RKO (cell line): Measurements from ENCODE around the gene AGR2.
"Not testable (repeated sequence)": the region's sequence is repeated elsewhere in the genome, so short reads cannot be mapped to it uniquely, and the experiment has no call there.

Experiments
- DNase-seq: peaks from one replicate; pipeline ENCODE4 v3.0.0-alpha.2; 2016; ENCODE audit warnings: low spot score

The AGR2 gene

DNA sequence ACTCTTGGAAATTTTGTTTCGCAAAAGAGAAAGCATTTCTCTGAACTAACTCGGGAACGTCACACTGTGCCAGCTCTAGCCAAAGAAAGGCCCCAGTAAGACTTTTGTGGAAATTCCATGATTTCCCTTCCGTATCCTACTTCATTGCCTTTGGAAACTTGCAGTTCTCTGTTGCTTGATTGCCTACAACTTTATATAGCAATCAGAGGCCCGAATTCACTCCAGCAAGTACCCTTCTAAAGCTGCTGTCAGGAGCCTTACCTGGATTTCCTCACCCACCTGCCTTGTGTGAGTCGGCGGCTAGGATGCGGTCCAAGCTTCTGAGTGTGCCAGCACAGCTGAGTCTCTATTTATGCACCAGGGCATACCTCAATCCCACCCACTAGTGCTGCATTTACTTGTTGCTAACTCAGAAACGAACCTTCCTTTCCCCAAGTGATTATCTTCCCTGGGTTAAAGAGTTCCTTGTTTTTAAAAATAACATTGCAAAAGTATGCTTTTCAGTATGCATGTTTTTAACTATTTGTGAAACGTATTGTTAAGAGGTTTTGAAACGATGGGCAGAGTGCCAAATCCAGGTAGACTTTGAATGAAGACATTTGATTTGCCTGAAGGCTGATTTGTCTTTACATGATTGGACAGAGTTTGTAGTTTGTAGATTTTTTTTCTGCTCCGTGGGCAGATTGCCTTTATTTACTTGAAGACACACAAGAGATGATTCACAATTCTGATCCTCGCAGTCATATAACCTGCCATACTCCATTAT lies at the start of gene AGR2:
AGR2 (minus strand) TSS at position 326 of the 766 bp plus-strand sequence. CDS start 3,203 bp downstream, outside the sequence.
- DNase-seq = no peak

DNA sequence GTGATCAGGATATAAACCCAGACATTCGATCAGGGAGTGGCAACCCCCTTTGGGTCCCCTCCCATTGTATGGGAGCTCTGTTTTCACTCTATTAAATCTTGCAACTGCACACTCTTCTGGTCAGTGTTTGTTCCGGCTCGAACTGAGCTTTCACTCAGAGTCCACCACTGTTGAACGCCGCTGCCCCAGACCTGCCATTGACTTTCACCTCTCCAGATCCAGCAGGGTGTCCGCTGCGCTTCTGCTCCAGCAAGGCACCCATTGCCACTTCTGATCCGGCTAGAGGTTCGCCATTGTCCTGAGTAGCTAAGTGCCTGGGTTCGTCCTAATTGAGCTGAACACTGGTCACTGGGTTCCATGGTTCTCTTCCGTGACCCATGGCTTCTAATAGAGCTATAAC lies 48.4 kb upstream of the AGR2 start:
- not testable (repeated sequence) for DNase-seq

DNA sequence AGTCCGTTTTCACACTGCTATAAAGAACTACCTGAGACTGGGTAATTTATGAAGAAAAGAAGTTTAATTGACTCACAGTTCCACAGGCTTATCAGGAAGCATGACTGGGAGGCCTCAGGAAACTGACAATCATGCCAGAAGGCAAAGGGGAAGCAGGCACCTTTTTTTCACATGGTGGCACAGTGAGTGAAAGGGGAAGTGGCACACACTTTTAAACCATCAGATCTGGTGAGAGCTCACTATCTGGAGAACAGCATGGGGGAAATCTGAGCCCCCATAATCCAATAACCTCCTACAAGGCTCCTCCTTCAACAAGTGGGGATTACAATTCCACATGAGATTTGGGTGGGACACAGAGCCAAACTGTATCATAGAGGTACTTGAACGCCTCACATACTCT lies 47.0 kb upstream of the AGR2 start:
- no peak for DNase-seq

DNA sequence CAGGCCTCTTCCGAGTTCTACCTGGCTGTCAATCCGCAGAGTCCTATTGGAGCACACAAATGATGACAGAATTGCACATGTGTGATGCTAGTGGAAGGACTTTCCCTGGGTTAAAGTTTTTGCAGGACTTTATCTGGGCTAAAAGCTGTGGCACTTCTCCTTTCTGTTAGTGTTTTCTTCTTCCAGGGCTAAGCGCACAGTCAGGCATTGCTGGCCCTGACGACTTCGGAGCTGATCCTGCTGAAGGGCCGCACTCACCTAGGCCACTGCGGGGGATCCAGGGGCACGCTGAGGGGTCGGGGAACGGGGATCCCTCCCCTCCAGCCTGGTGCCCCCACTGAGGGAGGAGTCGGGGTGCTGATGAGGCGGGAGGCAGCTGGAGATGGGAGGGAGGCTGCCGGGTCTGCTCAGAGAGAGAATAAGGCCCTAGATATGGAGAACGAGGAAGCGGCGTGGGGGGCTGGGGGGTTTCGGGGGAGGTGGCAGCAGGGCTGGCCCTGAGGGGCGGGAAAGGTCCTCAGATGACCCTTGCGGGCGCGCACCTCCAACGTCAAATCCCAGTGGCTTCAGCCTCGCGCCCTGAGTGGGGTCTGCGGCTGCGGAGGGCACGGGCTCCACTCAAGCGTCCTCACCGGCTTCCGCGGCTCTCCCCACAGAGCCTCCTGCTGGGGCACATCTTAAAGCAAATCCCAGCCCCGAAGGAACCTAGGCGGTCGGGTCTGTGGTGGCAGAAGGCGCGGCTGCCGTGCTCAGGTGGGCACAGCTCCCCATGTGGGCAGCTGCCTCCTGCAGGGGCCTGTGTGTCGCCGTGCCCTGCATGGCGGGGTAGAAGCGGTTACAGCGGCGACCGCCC lies 46.0 kb upstream of the AGR2 start:
- DNase-seq = no peak

DNA sequence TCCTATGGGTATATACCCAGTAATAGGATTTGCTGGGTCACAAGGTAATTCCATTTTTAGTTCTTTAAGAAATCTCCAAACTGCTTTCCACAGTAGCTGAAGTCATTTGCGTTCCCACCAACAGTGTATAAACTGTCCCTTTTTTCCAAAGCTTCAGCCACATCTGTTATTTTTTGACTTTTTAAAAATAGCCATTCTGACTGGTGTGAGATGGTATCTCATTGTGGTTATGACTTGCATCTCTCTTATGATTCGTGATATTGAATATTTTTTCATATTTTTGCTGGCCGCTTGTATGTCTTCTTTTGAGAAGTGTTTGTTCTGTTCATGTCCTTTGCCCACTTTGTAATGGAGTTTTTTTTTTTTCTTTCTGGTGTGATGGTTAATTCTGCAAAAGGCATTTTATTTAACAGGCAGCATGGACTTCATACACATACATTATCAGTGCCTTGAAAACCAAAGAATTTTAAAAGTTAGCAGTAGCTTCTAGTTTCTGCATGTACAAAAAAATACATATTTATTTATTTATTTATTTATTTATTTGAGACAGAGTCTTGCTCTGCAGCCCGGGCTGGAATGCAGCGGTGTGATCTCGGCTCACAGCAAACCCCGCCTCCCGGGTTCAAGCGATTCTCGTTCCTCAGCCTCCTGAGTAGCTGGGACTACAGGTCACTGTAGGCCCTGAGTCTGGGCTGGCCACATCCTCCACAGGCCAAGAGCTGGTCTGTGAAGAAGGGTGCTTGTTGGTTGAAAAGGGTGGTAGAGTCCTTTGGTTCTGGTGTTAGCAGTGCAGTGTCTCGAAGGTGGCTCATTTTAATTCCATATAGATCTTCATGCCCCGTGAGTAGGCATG lies 44.7 kb upstream of the AGR2 start:
- no peak for DNase-seq

DNA sequence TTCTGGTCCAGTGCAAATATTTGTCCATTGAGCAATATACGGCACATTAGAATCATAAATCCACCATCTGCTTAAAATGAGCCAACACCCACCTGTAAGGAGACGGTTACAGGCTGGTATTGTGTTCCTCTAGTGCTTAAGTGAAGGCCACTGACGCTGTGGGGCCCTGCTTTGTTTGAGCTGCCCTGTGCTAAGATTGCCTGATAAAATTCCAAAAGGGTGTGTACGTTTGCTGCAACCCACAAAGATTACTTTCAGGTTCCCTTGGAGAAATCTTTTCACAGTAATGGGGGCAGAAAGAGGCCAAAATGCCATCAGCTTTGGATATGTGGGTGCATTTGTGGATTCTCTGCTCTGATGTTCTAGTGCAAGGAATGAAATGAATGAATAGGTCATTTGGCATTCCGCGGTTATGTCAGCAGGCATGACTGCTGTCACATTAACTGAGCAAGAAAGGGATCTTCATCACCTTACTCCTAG lies 42.6 kb upstream of the AGR2 start:
- no peak for DNase-seq

DNA sequence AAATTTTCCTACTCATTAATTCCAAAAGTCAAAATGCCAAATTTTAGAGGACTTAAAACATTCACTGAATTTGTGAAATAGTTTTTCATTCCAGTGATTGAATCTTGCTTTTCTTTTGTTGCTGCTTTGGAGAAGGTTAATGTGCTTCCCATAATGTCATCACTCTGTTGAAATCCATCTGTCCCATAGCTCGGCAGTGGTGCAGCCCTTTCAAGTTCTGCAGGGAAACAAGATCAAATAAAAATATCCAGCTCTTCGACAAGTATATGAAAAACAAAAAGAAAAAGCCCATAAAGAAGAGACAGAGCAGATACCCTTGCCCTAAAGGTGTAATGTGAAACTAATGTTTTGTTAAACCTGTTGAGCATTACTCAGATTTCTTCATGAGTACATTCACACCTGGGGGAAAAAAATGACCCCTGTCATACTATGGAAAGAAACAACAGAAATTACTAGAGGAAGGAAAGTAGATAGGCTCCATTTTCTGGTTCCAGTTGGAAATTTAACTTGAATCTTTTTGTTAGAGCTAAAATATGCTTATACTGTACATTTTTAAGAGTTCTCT lies 41.9 kb upstream of the AGR2 start:
- no peak for DNase-seq

DNA sequence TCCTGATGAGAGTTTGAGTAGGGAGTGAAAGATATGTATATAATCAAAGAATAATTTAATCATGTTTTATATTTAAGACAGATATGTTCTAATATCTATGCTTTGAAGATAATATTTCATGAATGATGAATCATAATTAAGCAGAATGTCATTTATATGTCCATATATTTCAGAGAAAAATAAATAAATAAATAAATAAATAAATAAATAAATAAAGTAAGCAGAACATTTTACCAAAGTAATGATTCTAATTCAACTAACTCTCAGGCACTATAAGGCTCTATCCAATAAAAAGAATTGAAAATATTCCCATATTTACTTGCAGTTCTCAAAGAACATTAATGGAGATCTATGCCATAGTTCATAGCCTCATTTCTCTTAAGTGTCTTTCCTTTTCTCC lies 40.9 kb upstream of the AGR2 start:
- DNase-seq = no peak

DNA sequence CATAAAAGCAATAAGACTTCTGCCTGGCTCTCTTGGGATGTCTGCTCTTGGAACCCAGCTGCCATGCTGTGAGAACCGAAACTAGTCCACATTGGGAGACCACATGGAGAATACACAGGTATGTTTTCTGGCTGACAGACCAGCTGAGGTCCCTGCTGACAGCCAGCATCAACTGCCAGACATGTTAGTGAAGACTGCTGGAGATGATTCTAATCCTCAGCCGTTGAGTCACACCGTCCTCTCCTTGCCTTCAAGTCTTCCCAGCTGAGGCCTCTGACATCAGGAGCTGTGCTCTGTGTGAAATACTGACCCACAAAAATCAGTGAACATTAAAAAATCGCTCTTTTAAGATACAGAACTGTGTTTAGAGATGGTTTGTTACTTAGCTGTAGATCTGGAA lies 36.9 kb upstream of the AGR2 start:
- DNase-seq = no peak

DNA sequence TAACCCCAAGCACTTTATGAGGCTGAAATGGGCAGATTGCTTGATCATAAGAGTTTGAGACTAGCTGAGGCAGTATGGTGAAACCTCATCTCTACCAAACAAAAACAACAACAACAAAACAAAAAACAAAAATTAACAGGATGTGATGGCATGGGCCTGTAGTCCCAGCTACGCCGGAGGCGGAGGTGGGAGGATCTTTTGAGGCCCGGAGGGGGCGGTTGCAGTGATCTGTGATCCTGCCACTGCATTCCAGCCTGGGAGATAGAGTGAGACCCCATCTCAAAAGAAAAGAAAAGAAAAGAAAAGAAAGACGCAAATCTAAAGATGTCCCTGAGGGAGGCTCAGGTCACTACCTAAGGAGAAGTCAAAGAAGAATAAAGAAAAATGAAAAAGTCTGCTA lies 35.3 kb upstream of the AGR2 start:
- DNase-seq = no peak

DNA sequence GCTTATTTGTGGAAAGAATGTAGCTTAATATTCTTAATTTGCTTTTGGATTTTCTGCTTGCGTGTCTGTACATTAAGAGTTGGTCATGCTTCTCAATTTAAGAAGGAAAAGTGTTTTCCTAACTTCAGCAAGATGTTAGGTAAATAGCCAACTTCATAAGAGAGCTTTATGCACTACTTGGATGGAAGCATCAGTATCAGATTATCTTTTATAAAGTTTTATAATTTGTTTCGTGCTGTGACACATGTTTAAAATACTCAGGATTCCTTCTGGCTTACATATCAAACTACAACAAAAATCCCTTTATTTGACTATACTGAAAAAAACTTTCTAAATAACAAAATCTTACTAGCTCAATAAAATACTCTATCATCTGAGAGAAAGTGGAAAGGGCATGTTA lies 34.8 kb upstream of the AGR2 start:
- DNase-seq = no peak

DNA sequence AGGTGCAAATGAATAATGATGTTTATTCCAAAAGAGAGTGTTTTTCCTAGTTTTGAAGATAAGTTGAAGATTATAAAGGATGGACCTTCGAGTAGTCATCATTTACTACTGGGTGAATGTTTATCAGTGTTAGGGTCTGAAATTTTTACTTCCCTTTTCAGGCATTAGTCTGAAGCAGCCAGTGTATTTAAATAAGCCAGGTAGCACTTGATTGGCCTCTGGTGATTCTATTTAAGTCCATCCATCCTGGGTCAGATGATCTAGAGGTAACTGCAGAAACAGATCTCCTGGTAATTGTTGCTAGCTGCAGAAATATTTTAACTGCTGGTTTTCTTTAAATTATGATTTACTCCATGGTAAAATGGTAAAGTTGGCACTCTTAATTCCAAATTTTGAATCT lies 34.1 kb upstream of the AGR2 start:
- DNase-seq = no peak

DNA sequence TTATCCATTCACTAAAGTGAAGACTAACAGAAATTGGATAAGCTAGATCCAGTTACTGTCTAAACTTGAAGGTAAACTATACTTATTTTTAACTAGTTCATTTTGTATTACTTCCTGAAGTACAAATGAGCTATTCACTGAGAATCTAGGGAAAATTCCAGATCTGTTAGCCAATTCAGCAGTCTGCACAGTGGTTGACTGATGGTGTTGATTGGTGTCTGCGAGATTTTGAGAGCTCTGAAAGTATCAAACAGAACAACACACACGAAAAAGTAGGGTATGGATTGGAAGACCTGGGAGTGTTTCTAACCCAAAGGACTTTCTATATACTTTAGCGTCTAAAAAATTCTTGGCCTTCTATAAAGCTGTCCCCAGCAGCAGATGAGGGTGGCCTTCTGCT lies 33.6 kb upstream of the AGR2 start:
- DNase-seq = no peak

DNA sequence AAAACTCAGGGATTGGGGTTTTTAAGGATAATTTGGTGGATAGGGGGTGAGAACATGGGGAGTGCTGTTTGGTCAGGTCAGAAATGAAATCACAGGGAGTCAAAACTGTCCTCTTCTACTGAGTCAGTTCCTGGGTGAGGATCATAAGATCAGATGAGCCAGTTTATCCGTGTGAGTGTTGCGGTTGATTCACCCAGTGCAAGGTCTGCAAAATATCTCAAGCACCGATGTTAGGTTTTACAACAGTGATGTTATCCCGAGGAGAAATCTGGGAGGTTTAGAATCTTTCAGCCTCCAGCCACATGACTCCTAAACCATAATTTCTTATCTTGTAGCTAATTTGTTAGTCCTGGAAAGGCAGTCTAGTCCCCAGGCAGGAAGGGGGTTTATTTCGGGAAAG lies 31.7 kb upstream of the AGR2 start:
- peak; percentile 14 for DNase-seq

DNA sequence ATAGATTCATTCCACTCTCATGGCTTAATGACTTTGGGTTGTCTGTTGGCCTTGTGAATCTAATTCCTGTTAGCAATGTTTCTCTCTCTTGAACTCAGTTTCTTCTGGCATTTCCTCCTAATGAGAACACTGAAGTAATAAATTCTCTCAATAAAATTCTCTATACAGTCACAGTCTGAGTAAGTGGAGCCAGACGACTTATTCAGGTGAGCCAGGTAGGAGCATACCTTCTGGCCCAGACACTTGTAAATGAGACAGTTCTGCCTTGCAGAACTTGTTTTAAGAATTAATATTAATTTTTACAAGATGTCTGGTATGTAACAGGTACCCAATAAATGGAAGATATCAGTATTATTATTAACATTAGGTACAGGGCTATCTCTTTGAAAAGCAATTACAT lies 28.6 kb upstream of the AGR2 start:
- no peak for DNase-seq

DNA sequence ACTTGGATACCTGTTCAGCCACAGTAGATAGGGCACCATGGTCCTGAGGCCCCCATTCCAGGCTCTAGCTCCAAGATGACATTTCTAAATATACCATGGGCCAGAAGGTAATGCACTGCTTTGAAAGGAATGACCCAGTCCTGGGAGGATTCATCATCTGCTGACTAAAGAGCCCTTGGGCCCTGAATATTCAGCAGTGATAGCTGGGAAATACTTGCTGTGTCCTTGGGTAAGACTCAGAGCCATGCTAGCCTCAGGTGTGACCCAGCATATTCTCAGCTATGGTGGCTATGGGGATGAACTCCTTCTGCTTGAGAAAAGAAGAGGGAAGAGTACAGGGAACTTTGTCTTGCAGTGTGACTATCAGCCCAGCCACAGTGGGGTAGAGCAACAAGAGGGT lies 21.3 kb upstream of the AGR2 start:
- no peak for DNase-seq

DNA sequence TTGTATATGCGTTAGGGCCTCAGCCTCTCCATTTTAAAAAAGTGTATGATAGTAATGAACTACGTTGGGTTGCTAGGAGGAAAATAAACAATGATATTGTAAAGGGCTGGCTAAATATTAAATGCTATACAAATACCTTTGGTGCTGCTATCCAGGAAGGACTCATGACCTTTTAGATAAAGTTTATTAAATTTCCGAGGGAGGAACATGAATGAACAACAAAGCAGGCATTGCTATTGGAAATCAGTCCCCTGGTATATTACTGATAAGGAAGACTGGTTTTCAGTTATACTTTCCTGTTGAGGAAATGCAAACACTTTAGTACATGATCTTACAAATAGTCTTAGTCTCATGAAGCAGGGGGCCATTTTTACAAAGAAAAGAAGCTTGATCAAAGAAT lies 17.2 kb upstream of the AGR2 start:
- no peak for DNase-seq

DNA sequence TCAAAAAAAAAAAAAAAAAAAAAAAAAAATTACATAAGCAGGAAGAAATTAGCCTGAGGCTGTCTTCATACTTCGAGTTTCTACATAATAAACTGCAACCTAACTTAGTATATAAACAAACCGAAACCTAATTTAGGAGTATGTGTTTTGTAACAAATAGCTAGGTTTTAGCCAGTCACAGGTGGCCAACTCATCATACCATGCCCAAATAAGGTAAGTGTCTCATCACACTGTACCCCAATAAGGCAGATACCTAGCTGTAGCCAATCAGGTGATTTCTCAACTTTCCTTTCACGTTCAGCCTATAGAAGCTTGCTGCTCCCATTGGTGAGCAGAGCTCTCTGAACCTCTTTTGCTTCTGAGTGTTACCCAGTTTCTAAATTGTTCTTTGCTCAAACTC lies 13.9 kb upstream of the AGR2 start:
- no peak for DNase-seq

DNA sequence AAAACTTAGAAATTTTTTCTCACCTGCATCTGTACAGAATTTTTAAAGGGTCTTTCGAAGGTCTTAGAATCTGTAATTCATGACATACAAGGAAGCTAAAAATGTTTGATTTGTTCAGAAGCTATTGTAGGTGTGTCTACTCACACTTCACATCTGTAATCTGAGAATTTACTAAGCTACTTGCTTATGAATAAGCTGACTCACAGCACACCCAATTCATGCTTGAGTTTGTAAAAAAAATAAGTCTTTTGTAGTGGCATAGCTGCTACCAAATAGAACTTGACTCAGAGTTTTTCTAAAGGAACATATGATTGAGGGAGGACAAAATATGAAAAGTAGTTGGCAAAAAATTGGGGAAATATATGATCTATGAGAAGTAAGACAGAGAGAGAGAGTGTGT lies 12.7 kb upstream of the AGR2 start:
- peak; percentile 23 for DNase-seq

DNA sequence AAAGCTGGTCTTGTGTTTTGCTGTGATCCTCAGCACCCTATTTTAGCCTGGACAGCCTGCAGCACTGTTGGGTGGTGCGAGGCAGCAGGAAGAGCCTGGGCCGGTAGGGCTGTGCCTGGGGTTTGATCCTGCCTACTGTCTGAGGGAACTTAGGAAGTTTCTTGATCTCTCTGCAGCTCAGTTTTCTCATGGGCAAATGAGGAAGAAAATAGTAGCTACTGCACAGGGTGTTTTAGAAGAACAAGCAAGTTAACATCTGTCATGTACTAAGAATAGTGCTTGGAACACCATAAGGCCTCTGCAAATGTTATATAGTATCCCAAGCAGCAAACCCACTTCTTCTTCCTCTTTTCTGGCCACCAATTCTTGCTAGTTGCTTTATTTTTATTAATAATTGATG lies 12.0 kb upstream of the AGR2 start:
- DNase-seq = no peak

DNA sequence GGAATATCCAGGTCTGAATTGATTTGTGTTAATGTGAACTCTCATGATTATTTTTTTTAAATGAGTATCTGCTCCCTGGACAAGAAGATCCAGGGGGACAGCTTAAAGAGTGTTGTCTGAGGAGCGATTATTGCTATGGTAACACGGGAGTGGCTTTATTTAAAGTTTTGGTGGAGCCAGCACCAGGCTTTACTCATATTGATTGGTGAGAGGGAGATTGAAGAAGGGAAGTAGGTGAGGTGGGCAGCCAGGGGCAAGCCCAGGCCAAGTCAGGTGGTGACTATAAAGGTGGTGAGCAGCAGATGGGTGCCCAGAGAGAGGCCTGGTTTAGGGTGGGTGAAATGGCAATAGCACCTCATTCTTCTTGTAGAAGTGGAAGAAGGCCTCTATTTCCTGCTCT lies 10.2 kb upstream of the AGR2 start:
- no peak for DNase-seq

DNA sequence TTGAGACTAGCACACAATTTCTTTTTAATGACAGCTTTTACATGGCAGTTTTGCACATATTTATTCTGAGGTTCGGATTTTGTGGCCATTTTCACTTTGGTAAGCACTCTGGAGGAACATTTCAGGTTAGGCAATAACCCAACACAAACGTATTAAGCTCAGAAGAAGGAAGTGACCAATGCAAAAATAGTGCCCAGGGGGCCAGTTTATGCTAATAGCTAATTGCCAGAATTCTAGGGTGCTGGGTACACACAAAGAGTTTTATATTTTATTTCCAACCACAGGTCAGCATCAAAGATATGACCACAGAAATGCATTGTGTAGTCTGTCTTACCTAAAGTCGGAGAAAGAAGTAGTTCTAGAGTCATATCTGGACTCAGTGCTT lies 8.4 kb upstream of the AGR2 start:
- no peak for DNase-seq
